Pancreas (tissue), 10 donors: ENCODE data around the gene PHF12. TPM values are rescaled to one million over a fixed set of nuclear protein-coding genes. Genes with fewer than 3 reads are reported as not detected.

Experiments used
- ATAC-seq, 4 donors: fragments of 200-7000 bp; cut with Tn5 transposase; one replicate each; pipeline versions ENCODE4 v1.8.0 to v1.9.1; 2020; ENCODE audit warnings: mild to moderate bottlenecking in 4 of 4, moderate library complexity in 4 of 4
- DNase-seq, 6 donors: peaks; one replicate each; pipeline ENCODE4 v3.0.0-alpha.2; 2020
- FAIRE-seq: peaks from 2 replicates; lab custom pipeline; 2012; peaks lifted over from hg19 to GRCh38; lab: Jason Lieb, UNC
- H3K27ac ChIP-seq, 4 donors: fragments of 200-600 bp; sonication (generic); 1 replicate in 3 of 4; 2 replicates in 1 of 4; pipeline versions ENCODE4 v1.5.0 to v1.8.0; 2020
- H3K27me3 ChIP-seq, 4 donors: fragments of 200-600 bp; one replicate each; pipeline ENCODE4 v1.8.0; 2021
- H3K36me3 ChIP-seq, 3 donors: fragments of 200-600 bp; sonication (generic) in 1 of 3; one replicate each; pipeline versions ENCODE4 v1.5.0 to v1.8.0; 2020 to 2021
- H3K4me1 ChIP-seq, 3 donors: fragments of 200-600 bp; one replicate each; pipeline ENCODE4 v1.8.0; 2021
- H3K4me3 ChIP-seq, 4 donors: fragments of 200-600 bp; sonication (generic) in 2 of 4; one replicate each; pipeline versions ENCODE4 v1.5.0 to v1.8.0; 2020 to 2021
- H3K9me3 ChIP-seq, 4 donors: fragments of 200-600 bp; one replicate each; pipeline ENCODE4 v1.8.0; 2021
- CTCF ChIP-seq, 4 donors: fragments of 200-600 bp; sonication (generic) in 3 of 4; IDR thresholded peaks; one replicate each; pipeline versions ENCODE4 v1.5.0 to v1.8.0; 2021; ENCODE audit warnings: antibody characterized with exemption in 4 of 4
- WGBS, 2 donors: extraction: QIAGEN DNeasy Blood & Tissue Kit; methylation state at CpG; one replicate each; pipeline ENCODE4 v1.1.7; 2013; 5-methylcytosine and 5-hydroxymethylcytosine counted together
- intact Hi-C, 3 donors: fragments of 100-400 bp; cut with DNase I; formaldehyde crosslinking; loops; one replicate each; pipeline versions ENCODE4 v1.11.1 to v1.14.2; 2022
- polyA plus RNA-seq, 2 donors: library from polyadenylated mRNA; stranded (reverse); fragments of 200-250 nt; gene quantifications; one replicate each; pipeline ENCODE4 v1.2.3, GENCODE V29; 2013
- total RNA-seq, 6 donors: library from RNA; stranded (reverse); fragmentation: NEBNext Ultra II Directional in 4 of 6; extraction: Animal tissue kit (Norgen Biotek cat#: 25700) in 4 of 6; gene quantifications; one replicate each; pipeline versions ENCODE4 v1.2.1 to v1.2.4, GENCODE V29; 2021 to 2023
- donor health status: healthy with polysubstance abuse.
- donor health status: DM: no; HTN: no; CAD: no; lungs with moderate emphysema.
- donor health status: DM: no; HTN: no; CAD: no.
- donor health status: control.
- donor health status: control.
- donor health status: Bipolar disorder and iron deficiency.
- donor health status: DM: yes; HTN: yes; CAD: no.
- donor health status: DM: no; HTN: no; CAD: no.
- donor health status: DM: no; HTN: no; CAD: no.
- donor health status: DM: yes; HTN: yes; CAD: no.

Gene PHF12
- total and polyA plus RNA-seq, 8 donors = 19.9 to 31.6 (median 25.6) TPM

GRCh38 chr17:28944862-28945741, 6.2 kb downstream of the PHF12 start:
- 49 to 52% methylated on average over 8 of the region's 8 CpGs for WGBS, 2 donors
- Histone ChIP-seq H3K4me1 (peaks cover 9 to 46% (median 43%) of the 10 kb centered on the region in 3 donors), H3K36me3 (no peaks in the 10 kb centered on the region), H3K9me3 (no peaks in the 10 kb centered on the region), H3K4me3 (no peak overlapping the region), H3K27ac (no peak overlapping the region), H3K27me3 (no peaks in the 10 kb centered on the region)
- no peak for TF ChIP-seq CTCF (IDR thresholded peaks at IDR 0.05)
- FAIRE-seq (no peak), DNase-seq (no peak), ATAC-seq (no peak)
- intact Hi-C loops = no loop called here

GRCh38 chr17:28944343-28944742, 7.0 kb downstream of the PHF12 start:
- H3K4me3 ChIP-seq = no peak overlapping the region
- no peak for TF ChIP-seq CTCF (IDR thresholded peaks at IDR 0.05)
- FAIRE-seq = no peak
- peaks cover 9 to 51% (median 46%) of the 10 kb centered on the region in 3 donors for H3K4me1 ChIP-seq
- H3K9me3 ChIP-seq = no peaks in the 10 kb centered on the region
- intact Hi-C loops = no loop called here
- no peaks in the 10 kb centered on the region for H3K36me3 ChIP-seq
- DNase-seq = no peak
- no peaks in the 10 kb centered on the region for H3K27me3 ChIP-seq
- no peak for ATAC-seq
- WGBS, 2 donors = 68 to 70% methylated on average over 4 of the region's 4 CpGs
- no peak overlapping the region for H3K27ac ChIP-seq

- intact Hi-C loops = no loop called here
- ATAC-seq (no peak), DNase-seq (no peak), FAIRE-seq (no peak)
- no peaks in the 10 kb centered on the region for H3K9me3 ChIP-seq
- H3K4me1 ChIP-seq = peaks cover 7 to 58% (median 47%) of the 10 kb centered on the region in 3 donors
- no peak for TF ChIP-seq CTCF (IDR thresholded peaks at IDR 0.05)
- 91 to 94% methylated on average over 2 of the region's 2 CpGs for WGBS, 2 donors
- no peak overlapping the region for H3K27ac ChIP-seq
- no peaks in the 10 kb centered on the region for H3K36me3 ChIP-seq
- H3K27me3 ChIP-seq = no peaks in the 10 kb centered on the region
- H3K4me3 ChIP-seq = no peak overlapping the region
These were observed 8.4 kb downstream of the PHF12 start for GRCh38 chr17:28942925-28943324.

- H3K4me3 ChIP-seq = no peak overlapping the region
- ATAC-seq (no peak), DNase-seq (no peak), FAIRE-seq (no peak)
- no peaks in the 10 kb centered on the region for H3K27me3 ChIP-seq
- peaks cover 14 to 56% (median 47%) of the 10 kb centered on the region in 3 donors for H3K4me1 ChIP-seq
- intact Hi-C loops = no loop called here
- no peaks in the 10 kb centered on the region for H3K9me3 ChIP-seq
- WGBS, 2 donors = 69 to 72% methylated on average over 1 of the region's 1 CpG
- H3K27ac ChIP-seq = no peak overlapping the region
- no peaks in the 10 kb centered on the region for H3K36me3 ChIP-seq
- no peak for TF ChIP-seq CTCF (IDR thresholded peaks at IDR 0.05)
These were observed 10.1 kb downstream of the PHF12 start for GRCh38 chr17:28941251-28941650.

- Histone ChIP-seq H3K36me3 (no peaks in the 10 kb centered on the region), H3K27me3 (no peaks in the 10 kb centered on the region), H3K4me1 (peaks cover 14 to 60% (median 42%) of the 10 kb centered on the region in 3 donors), H3K27ac (no peak overlapping the region), H3K4me3 (no peak overlapping the region), H3K9me3 (no peaks in the 10 kb centered on the region)
- DNase-seq (no peak), FAIRE-seq (no peak), ATAC-seq (peak in 1 of 4 donors; percentile 8)
- 38 to 39% methylated on average over 3 of the region's 3 CpGs for WGBS, 2 donors
- no peak for TF ChIP-seq CTCF (IDR thresholded peaks at IDR 0.05)
- intact Hi-C loops = no loop called here
These were observed 10.6 kb downstream of the PHF12 start for GRCh38 chr17:28940675-28941074.
